Ovary (tissue), 3 donors: Measurements from ENCODE around the gene REM2.

Experiments used
- EP300 ChIP-seq: sonication (generic); formaldehyde crosslinking; IDR thresholded peaks from one replicate; pipeline ENCODE4 v1.6.1; 2017; ENCODE audit warnings: antibody characterized with exemption
- POLR2A ChIP-seq: fragments of 450-650 bp; IDR thresholded peaks from one replicate; pipeline ENCODE4 v1.6.1; 2017; ENCODE audit warnings: antibody characterized with exemption, mild to moderate bottlenecking, moderate library complexity
- TF ChIP-seq, protein P1 (sequence below), 3 donors: fragments of 450-650 bp in 2 of 3; fragments of 200-600 bp in 1 of 3; IDR thresholded peaks; one replicate each; pipeline versions ENCODE4 v1.5.1 to v1.8.0; 2016 to 2022; ENCODE audit warnings: antibody characterized with exemption in 3 of 3, mild to moderate bottlenecking in 1 of 3
- donor health status: DM: no; HTN: no; CAD: no.

DNA sequence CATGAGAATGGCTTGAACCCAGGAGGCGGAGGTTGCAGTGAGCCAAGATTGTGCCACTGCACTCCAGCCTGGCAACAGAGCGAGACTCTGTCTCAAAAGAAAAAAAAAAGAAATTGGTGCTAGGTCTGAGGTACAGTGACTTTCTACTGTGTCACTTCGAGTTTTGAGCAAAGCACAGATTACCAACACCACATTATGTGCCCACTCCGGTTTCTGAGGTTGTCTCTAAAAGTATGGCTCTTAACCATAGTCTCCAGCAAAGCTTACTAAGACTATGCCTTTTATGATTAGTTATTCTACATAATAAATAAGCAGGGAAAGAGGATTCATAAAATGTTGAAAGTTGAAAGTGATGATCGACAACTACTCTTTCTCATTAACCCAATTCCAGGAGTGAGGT, 27.9 kb downstream of the REM2 start:
- TF ChIP-seq, protein P1, sequence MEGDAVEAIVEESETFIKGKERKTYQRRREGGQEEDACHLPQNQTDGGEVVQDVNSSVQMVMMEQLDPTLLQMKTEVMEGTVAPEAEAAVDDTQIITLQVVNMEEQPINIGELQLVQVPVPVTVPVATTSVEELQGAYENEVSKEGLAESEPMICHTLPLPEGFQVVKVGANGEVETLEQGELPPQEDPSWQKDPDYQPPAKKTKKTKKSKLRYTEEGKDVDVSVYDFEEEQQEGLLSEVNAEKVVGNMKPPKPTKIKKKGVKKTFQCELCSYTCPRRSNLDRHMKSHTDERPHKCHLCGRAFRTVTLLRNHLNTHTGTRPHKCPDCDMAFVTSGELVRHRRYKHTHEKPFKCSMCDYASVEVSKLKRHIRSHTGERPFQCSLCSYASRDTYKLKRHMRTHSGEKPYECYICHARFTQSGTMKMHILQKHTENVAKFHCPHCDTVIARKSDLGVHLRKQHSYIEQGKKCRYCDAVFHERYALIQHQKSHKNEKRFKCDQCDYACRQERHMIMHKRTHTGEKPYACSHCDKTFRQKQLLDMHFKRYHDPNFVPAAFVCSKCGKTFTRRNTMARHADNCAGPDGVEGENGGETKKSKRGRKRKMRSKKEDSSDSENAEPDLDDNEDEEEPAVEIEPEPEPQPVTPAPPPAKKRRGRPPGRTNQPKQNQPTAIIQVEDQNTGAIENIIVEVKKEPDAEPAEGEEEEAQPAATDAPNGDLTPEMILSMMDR (IDR thresholded peaks at IDR 0.05), result no peak
- TF ChIP-seq POLR2A, result no peak
- TF ChIP-seq EP300, result no peak
